ENCODE results near the gene CTDNEP1. TPM values are rescaled to one million over a fixed set of nuclear protein-coding genes. Genes with fewer than 3 reads are reported as not detected.
A peak's percentile ranks its signal among the peaks of the same experiment; 100 is the strongest.

Gene CTDNEP1
- polyA plus RNA-seq, 2 of the 4 experiments (the other 2 are of a cell fraction), result 145 to 161 TPM

- ATAC-seq (peak; percentile 10 to 15; a peak in 5 of 6 replicates), FAIRE-seq (no peak), DNase-seq (ENCODE audit: low read depth in 1 of 2, low spot score in 1 of 2) (no peak)
- no peaks in the 10 kb centered on the region for H3K9me3 ChIP-seq
- WGBS (ENCODE audit: missing lambda C conversion rate), result 89% methylated on average over 15 of the region's 15 CpGs
- TF ChIP-seq REST (IDR thresholded peaks at IDR 0.05) (no peak), HDAC2 (IDR thresholded peaks at IDR 0.05) (no peak), MAX (IDR thresholded peaks at IDR 0.05) (no peak), ELK1 (IDR thresholded peaks at IDR 0.05; ENCODE audit: low read depth, low read length) (no peak), BCL3 (IDR thresholded peaks at IDR 0.05) (no peak), CBX2 (IDR thresholded peaks at IDR 0.05; ENCODE audit: borderline replicate concordance, low read depth) (no peak), PBX3 (IDR thresholded peaks at IDR 0.05) (no peak)
- peak overlapping the region; percentile 52 for H3K4me3 ChIP-seq
- H3K27ac ChIP-seq, result peak overlapping the region; percentile 82 to 85
- H3K4me1 ChIP-seq, result peaks cover 12% of the 10 kb centered on the region
- ChIA-PET CTCF (interaction anchor here (2.0 to 2.8 kb wide), 2 partner anchors 10 to 159 kb away, joined by 9 to 10 read pairs; no protein-coding TSS in a partner anchor), POLR2A (no interaction called here)
- peak overlapping the region; percentile 84 for H3K4me2 ChIP-seq
Measured at GRCh38 chr17:7204336-7204735, 47.2 kb downstream of the CTDNEP1 start.

- H3K9me3 ChIP-seq, result no peaks in the 10 kb centered on the region
- H3K4me3 ChIP-seq, result no peak overlapping the region
- no peak for ATAC-seq
- no peak for TF ChIP-seq CHD4 (IDR thresholded peaks at IDR 0.05; ENCODE audit: borderline replicate concordance)
- TF ChIP-seq MAX (IDR thresholded peaks at IDR 0.05), result no peak
- no peak for TF ChIP-seq EHF (CRISPR knock-in tag; IDR thresholded peaks at IDR 0.05)
- no peak for TF ChIP-seq REST (IDR thresholded peaks at IDR 0.05)
- TF ChIP-seq POLR2AphosphoS2 (conservative IDR thresholded peaks at IDR 0.05; ENCODE audit: low read length), result no peak
- no peak for TF ChIP-seq KDM1A (IDR thresholded peaks at IDR 0.05; ENCODE audit: low read depth)
- no peak for TF ChIP-seq EHMT2 (IDR thresholded peaks at IDR 0.05; ENCODE audit: low read depth)
- TF ChIP-seq TFCP2L1 (CRISPR knock-in tag; IDR thresholded peaks at IDR 0.05), result no peak
- TF ChIP-seq MAZ (IDR thresholded peaks at IDR 0.05; ENCODE audit: borderline replicate concordance, low read depth, low read length), result no peak
- TF ChIP-seq CBX8 (IDR thresholded peaks at IDR 0.05), result no peak
- no peak for TF ChIP-seq GATA3 (IDR thresholded peaks at IDR 0.05; ENCODE audit: borderline replicate concordance)
- TF ChIP-seq KDM5A (IDR thresholded peaks at IDR 0.05), result no peak
- TF ChIP-seq ZC3H11A (IDR thresholded peaks at IDR 0.05), result no peak
- no peak for TF ChIP-seq JUN (IDR thresholded peaks at IDR 0.05)
- no peak for TF ChIP-seq ELK1 (IDR thresholded peaks at IDR 0.05; ENCODE audit: low read depth, low read length)
- TF ChIP-seq RARB (CRISPR knock-in tag; IDR thresholded peaks at IDR 0.05), result no peak
- ChIA-PET POLR2A (no interaction called here), CTCF (interaction anchor here (1.2 to 2.8 kb wide), 4 partner anchors 11 to 158 kb away, joined by 3 to 12 read pairs (median 10); no protein-coding TSS in a partner anchor)
- H3K4me1 ChIP-seq, result peaks cover 12% of the 10 kb centered on the region
- 99% methylated on average over 16 of the region's 16 CpGs for WGBS (ENCODE audit: missing lambda C conversion rate)
- H3K4me2 ChIP-seq, result no peak overlapping the region
- FAIRE-seq, result no peak
- DNase-seq (ENCODE audit: low read depth in 1 of 2, low spot score in 1 of 2), result no peak
- H3K27ac ChIP-seq, result no peak overlapping the region
Measured at GRCh38 chr17:7203391-7203790, 48.1 kb downstream of the CTDNEP1 start.
